Cardiac fibroblast (primary cell): ENCODE results near the gene AMN1.
"Not testable (repeated sequence)": the region's sequence is repeated elsewhere in the genome, so short reads cannot be mapped to it uniquely, and the experiment has no call there.

Experiments
- DNase-seq, 2 donors: peaks; one replicate each; pipeline versions ENCODE4 v3.0.0 to v3.0.0-alpha.2; 2010; ENCODE audit warnings: low read depth in 2 of 2
- H3K4me3 ChIP-seq, 2 donors: replicated peaks in 1 of 2; 1 replicate in 1 of 2; 2 replicates in 1 of 2; pipeline ENCODE4 v1.5.1; 2011; ENCODE audit warnings: low read depth in 2 of 2, low read length in 2 of 2, mild to moderate bottlenecking in 2 of 2, moderate library complexity in 1 of 2
- TF ChIP-seq, protein P1 (sequence below): IDR thresholded peaks from one replicate; pipeline ENCODE4 v1.5.1; 2011; ENCODE audit warnings: low read depth, mild to moderate bottlenecking, low read length, inconsistent platforms

Gene AMN1

DNA sequence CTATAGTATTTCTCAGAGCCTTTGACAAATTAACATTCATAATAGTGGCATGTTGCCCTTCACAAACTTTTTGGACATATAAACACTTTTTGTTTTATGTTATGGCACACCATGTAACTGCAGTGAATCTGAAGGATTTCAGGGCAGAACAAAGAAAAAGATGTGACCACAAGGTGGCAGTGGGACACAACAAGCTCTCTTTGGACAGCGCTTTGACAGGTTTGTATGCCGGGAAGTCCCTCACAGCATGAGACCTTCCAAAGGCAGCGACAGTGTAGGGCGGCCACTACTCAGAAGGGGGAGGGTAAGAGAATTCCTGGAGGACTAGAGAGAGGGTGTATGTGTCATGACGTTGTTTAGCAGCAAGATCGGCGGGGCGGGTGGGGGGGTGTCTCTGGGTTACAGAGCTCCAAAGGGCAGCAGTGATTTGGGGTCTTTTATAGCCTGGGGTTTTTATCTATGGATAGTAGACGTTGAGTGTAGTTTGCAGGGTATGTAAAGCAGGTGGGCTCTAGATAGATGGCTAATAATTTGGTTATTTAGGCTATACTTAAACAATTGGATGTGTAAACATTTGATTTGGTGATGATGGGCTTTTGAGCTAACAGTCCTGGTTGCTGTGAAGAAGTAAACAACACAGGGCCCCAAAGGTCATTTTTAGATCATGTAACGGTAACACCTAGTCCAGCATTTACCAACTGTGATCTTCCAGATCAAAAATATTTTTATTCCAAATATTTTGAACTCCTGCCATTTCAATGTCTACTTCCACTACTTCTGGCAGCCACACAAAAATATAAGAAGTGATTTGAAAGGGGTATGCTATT, 46.5 kb downstream of the AMN1 start:
- TF ChIP-seq, protein P1, sequence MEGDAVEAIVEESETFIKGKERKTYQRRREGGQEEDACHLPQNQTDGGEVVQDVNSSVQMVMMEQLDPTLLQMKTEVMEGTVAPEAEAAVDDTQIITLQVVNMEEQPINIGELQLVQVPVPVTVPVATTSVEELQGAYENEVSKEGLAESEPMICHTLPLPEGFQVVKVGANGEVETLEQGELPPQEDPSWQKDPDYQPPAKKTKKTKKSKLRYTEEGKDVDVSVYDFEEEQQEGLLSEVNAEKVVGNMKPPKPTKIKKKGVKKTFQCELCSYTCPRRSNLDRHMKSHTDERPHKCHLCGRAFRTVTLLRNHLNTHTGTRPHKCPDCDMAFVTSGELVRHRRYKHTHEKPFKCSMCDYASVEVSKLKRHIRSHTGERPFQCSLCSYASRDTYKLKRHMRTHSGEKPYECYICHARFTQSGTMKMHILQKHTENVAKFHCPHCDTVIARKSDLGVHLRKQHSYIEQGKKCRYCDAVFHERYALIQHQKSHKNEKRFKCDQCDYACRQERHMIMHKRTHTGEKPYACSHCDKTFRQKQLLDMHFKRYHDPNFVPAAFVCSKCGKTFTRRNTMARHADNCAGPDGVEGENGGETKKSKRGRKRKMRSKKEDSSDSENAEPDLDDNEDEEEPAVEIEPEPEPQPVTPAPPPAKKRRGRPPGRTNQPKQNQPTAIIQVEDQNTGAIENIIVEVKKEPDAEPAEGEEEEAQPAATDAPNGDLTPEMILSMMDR, result peak; percentile 79
- no peak overlapping the region for H3K4me3 ChIP-seq
- peak; percentile 91 to 92 for DNase-seq

DNA sequence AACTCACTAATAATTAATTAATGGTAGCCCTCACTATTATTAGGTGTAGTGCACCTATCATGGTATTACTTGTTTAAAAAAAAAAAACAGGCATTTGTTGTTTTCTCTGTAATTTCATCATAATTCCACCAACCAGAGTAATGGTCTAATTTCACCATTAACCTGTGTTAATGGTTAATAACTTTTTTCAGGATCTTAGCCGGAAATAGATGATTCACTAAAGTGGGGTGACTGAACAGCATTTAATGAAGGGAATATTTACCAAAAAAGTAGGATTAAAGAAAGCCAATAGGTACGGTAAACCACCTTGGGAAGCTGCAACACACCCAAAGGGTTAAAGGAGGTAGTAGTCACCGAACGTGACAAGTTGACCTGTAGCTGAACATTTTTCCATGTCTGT, 56.3 kb downstream of the AMN1 start:
- DNase-seq, result no peak
- TF ChIP-seq, protein P1, result no peak
- H3K4me3 ChIP-seq, result no peak overlapping the region

GRCh38 chr12:31669582-31669981, 59.2 kb downstream of the AMN1 start:
- not testable (repeated sequence) for DNase-seq, H3K4me3 ChIP-seq

DNA sequence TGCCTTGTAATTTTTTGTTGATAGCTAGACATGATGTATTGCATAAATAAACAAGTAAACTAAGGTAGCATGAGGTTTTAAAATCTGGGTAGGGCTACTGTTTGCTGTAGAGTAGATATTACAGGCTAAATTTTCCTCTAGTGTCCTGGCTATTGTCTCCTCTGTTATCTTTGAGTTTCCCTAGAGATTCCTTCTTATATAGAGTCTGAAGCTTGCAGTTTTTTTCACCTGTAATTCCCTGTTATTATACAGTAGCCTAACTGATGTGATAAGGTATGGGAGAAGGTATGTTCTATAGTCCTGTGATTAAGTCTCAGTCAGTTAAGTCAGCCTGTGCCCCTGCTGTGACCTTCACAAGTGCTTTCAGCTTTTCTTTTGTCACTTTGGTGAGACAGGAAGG, 59.8 kb downstream of the AMN1 start:
- TF ChIP-seq, protein P1, result no peak
- no peak for DNase-seq
- no peak overlapping the region for H3K4me3 ChIP-seq

- no peak for DNase-seq
- TF ChIP-seq, protein P1, result no peak
- no peak overlapping the region for H3K4me3 ChIP-seq
Measured at GRCh38 chr12:31664038-31664437, 64.8 kb downstream of the AMN1 start.

DNA sequence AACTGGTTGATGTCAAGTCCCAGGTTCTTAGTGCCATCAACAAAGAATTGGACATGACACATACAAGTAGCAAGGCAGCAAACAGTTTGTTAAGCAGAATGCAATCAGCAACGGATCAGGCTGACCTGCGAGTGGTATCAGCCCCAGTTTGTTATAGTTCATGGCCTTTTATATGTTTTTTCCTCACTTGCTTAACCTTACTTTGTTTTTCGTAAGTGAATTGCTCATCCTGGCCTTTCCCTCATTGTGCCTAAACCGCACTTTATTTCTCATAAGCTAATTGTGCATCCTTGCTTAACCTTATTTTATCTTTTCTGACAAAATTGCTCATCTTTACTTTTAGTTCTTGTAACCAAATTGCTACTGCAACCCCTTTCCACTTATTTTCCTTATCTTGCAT, 65.2 kb downstream of the AMN1 start:
- TF ChIP-seq, protein P1, result no peak
- no peak for DNase-seq
- H3K4me3 ChIP-seq, result no peak overlapping the region

DNA sequence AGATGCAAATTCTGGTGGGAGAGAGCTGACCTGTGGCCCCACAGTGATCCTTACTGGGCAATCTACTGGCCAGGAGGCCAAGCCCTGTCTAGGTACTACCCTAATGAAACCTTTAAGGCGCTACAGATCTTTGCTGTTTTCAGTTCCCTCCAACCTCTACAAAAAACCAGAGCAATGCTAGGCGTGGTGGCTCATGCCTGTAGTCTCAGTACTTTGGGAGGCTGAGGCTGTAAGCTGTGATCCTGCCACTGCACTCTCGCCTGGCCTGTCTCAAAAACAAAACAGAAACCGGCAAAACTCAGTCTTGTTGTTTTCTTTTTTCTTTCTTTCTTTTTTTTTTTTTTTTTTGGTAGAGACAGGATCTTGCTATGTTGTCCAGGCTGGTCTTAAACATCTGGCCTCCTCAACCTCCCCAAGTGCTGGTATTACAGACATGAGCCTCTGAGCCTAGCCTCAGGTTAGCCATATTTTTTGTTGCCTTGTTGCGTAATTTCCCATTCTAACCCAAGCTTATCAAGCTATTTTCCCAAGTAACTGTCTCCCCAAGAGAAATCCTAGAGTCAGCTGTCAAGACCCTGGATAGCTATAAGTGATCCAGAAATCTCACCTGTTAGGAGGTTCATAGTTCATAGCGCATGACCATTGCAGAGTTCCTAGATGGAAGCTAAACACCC, 66.5 kb downstream of the AMN1 start:
- H3K4me3 ChIP-seq, result no peak overlapping the region
- TF ChIP-seq, protein P1, result no peak
- DNase-seq, result no peak
